ENCODE results near the gene FCHO2. TPM values are rescaled to one million over a fixed set of nuclear protein-coding genes. Genes with fewer than 3 reads are reported as not detected.

FCHO2 gene
- total and polyA plus RNA-seq, 2 donors (not counting 3 experiments of a cell fraction or from before 2014, with no cell fraction given): 12.0 to 25.2 TPM

- Histone ChIP-seq H3K9ac (replicated peaks; ENCODE audit: extremely low read depth, insufficient read depth, low read length) (no peak overlapping the region), H2AFZ (ENCODE audit: low read depth, low read length) (peak overlapping the region; percentile 92), H3K79me2 (ENCODE audit: control insufficient read depth, insufficient read depth, low read length) (peaks cover 14% of the 10 kb centered on the region), H3K9me3 (replicated peaks; ENCODE audit: control insufficient read depth, insufficient read depth, low read length) (no peaks in the 10 kb centered on the region), H3K27ac (ENCODE audit: insufficient read depth, low read depth, low read length) (no peak overlapping the region), H3K9me1 (replicated peaks; ENCODE audit: control insufficient read depth, extremely low read depth, insufficient read depth, low read length) (no peaks in the 10 kb centered on the region), H3K36me3 (ENCODE audit: control insufficient read depth in 2 of 2, extremely low read depth in 1 of 2, insufficient read depth in 2 of 2, low read length in 2 of 2) (no peaks in the 10 kb centered on the region), H3K4me3 (replicated peaks in 1 of 3; ENCODE audit: insufficient read depth in 1 of 3, low read depth in 1 of 3, low read length in 3 of 3) (peak overlapping the region; percentile 39 to 95 (median 86)), H3K4me1 (ENCODE audit: control insufficient read depth, extremely low read depth, insufficient read depth, low read length) (peaks cover 32% of the 10 kb centered on the region), H3K4me2 (ENCODE audit: insufficient read depth, low read length) (peak overlapping the region; percentile 92), H4K20me1 (replicated peaks; ENCODE audit: control insufficient read depth, extremely low read depth, insufficient read depth, low read length) (no peaks in the 10 kb centered on the region), H3K27me3 (ENCODE audit: control insufficient read depth in 2 of 2, insufficient read depth in 2 of 2, low read length in 2 of 2) (peaks cover 0 to 2% of the 10 kb centered on the region in 2 experiments)
- ChIA-PET POLR2A (no interaction called here), CTCF (interaction anchor here (0.7 to 1.5 kb wide), 4 partner anchors 9 to 96 kb away, joined by 3 to 9 read pairs (median 4); no protein-coding TSS in a partner anchor)
- FAIRE-seq (no peak), DNase-seq (ENCODE audit: low read depth, low spot score) (peak; percentile 4)
- dilution Hi-C loops (cut with MboI; ENCODE audit: extremely low pct_ligation_motif_present, low sequenced_read_pairs): no loop called here
- TF ChIP-seq EZH2 (IDR thresholded peaks at IDR 0.05; ENCODE audit: borderline replicate concordance, low read depth, low read length, severe bottlenecking) (no peak), GATA2 (IDR thresholded peaks at IDR 0.05; ENCODE audit: insufficient read depth, insufficient read length, low read depth, low read length) (no peak), CTCF (IDR thresholded peaks at IDR 0.05; ENCODE audit: extremely low read depth in 1 of 2, insufficient read depth in 1 of 2, low read depth in 1 of 2, low read length in 2 of 2) (no peak), MYC (IDR thresholded peaks at IDR 0.05; ENCODE audit: low read depth, low read length) (no peak), POLR2AphosphoS5 (IDR thresholded peaks at IDR 0.05; ENCODE audit: insufficient read depth, low read depth, low read length) (no peak), FOS (IDR thresholded peaks at IDR 0.05; ENCODE audit: borderline replicate concordance, insufficient read depth, low read length) (no peak), MAX (IDR thresholded peaks at IDR 0.05; ENCODE audit: insufficient read depth, insufficient read length) (no peak), JUN (IDR thresholded peaks at IDR 0.05; ENCODE audit: borderline replicate concordance, insufficient read depth, insufficient read length, low read depth) (no peak), POLR2A (IDR thresholded peaks at IDR 0.05; ENCODE audit: low read depth, low read length) (no peak)
- intact Hi-C loops (cut with micrococcal nuclease): loop anchor here (5.0 kb wide), 1 partner anchor 162 kb away; the partner anchor contains the start of gene FCHO2
- no TSS peak for BruUV-seq (replicated peaks)
Observed at GRCh38 chr5:73119451-73120157, 163.8 kb downstream of the FCHO2 start.
